GM12891 (cell line): ENCODE data around the gene YWHAG.

ENCODE experiments used
- PAX5 ChIP-seq: IDR thresholded peaks from 2 replicates; pipeline ENCODE4 v1.6.1; 2011; ENCODE audit warnings: low read length, moderate library complexity, mild to moderate bottlenecking; ENCODE audit not compliant: insufficient read depth, severe bottlenecking
- POLR2A ChIP-seq: IDR thresholded peaks from 2 replicates; pipeline ENCODE4 v1.6.1; 2011; ENCODE audit warnings: low read depth, low read length, control low read depth
- POLR2AphosphoS5 ChIP-seq: IDR thresholded peaks from 2 replicates; pipeline ENCODE4 v1.6.1; 2011; ENCODE audit warnings: low read depth, low read length, control low read depth
- POU2F2 ChIP-seq: IDR thresholded peaks from 2 replicates; pipeline ENCODE4 v1.6.1; 2011; ENCODE audit warnings: low read depth, mild to moderate bottlenecking, control low read depth, low read length, moderate library complexity
- SPI1 ChIP-seq: IDR thresholded peaks from 2 replicates; pipeline ENCODE4 v1.6.1; 2011; ENCODE audit warnings: low read depth, low read length, control low read depth
- TAF1 ChIP-seq: IDR thresholded peaks from 2 replicates; pipeline ENCODE4 v1.6.1; 2011; ENCODE audit warnings: low read depth, low read length, control low read depth

DNA sequence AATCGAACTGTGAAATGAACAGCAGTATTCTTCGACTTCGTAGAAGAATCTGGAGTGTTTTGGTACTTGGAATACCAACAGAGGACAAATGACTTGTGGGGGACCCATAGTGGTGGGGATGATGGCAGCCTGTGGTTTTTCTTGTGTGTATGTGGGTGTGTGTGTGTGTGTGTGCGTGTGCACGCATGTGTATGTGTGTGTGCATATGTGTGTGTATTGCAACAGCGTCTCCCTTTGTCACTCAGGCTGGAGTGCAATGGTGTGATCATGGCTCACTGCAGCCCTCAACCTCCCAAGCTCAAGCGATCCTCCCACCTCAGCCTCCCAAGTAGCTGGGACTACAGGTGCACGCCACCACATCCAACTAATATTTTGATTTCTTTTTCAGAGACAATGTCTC is 9.4 kb upstream of the YWHAG start:
- TF ChIP-seq POLR2A, result no peak
- TF ChIP-seq POLR2AphosphoS5, result no peak
- TF ChIP-seq SPI1, result no peak
- TF ChIP-seq TAF1, result no peak
- TF ChIP-seq POU2F2, result no peak
- no peak for TF ChIP-seq PAX5
